HepG2 (cell line): ENCODE measurements around the gene PA2G4. TPM values are rescaled to one million over a fixed set of nuclear protein-coding genes. Genes with fewer than 3 reads are reported as not detected.

ENCODE experiments used
- CBX1 ChIP-seq: IDR thresholded peaks from one replicate; pipeline ENCODE4 v1.6.1; 2016; ENCODE audit warnings: antibody characterized with exemption, low read depth
- ESRRA ChIP-seq: sonication (generic); formaldehyde crosslinking; IDR thresholded peaks from 2 replicates; pipeline ENCODE4 v1.5.1; 2020; ENCODE audit warnings: mild to moderate bottlenecking, low read depth, missing genetic modification reagents
- GLI4 ChIP-seq: sonication (generic); formaldehyde crosslinking; IDR thresholded peaks from 2 replicates; pipeline ENCODE4 v1.5.1; 2020; ENCODE audit warnings: missing genetic modification reagents, mild to moderate bottlenecking, moderate library complexity, borderline replicate concordance
- JDP2 ChIP-seq: sonication (generic); formaldehyde crosslinking; IDR thresholded peaks from 2 replicates; pipeline ENCODE4 v1.8.1; 2022; ENCODE audit warnings: missing genetic modification reagents, borderline replicate concordance
- MAZ ChIP-seq, 2 experiments: sonication (generic) in 1 of 2; formaldehyde crosslinking in 1 of 2; IDR thresholded peaks; 2 replicates each; pipeline versions ENCODE4 v1.5.0 to v1.6.1; 2012 to 2020; ENCODE audit warnings: low read depth in 2 of 2, mild to moderate bottlenecking in 2 of 2, borderline replicate concordance in 1 of 2, improper control_type of control experiment in 1 of 2, low read length in 1 of 2, missing genetic modification reagents in 1 of 2, moderate library complexity in 1 of 2
- MED8 ChIP-seq: sonication (generic); formaldehyde crosslinking; IDR thresholded peaks from 2 replicates; pipeline ENCODE4 v1.8.1; 2023; ENCODE audit warnings: mild to moderate bottlenecking, missing genetic modification reagents; ENCODE audit not compliant: insufficient replicate concordance
- NFIC ChIP-seq: IDR thresholded peaks from 2 replicates; pipeline ENCODE4 v1.6.1; 2012; ENCODE audit warnings: mild to moderate bottlenecking, low read length, inconsistent platforms
- PHF8 ChIP-seq: sonication (generic); formaldehyde crosslinking; IDR thresholded peaks from 2 replicates; pipeline ENCODE4 v1.5.0; 2020; ENCODE audit warnings: missing genetic modification reagents
- RARA ChIP-seq: IDR thresholded peaks from 2 replicates; pipeline ENCODE4 v1.6.1; 2016; ENCODE audit warnings: missing genetic modification reagents, missing compliant biosample characterization
- SP140L ChIP-seq: sonication (generic); formaldehyde crosslinking; IDR thresholded peaks from 2 replicates; pipeline ENCODE4 v1.4.0; 2020; ENCODE audit warnings: missing genetic modification reagents, borderline replicate concordance
- THYN1 ChIP-seq: sonication (generic); formaldehyde crosslinking; IDR thresholded peaks from 2 replicates; pipeline ENCODE4 v1.8.1; 2023; ENCODE audit warnings: low read depth, mild to moderate bottlenecking, moderate library complexity, missing genetic modification reagents, borderline replicate concordance
- TOE1 ChIP-seq: sonication (generic); formaldehyde crosslinking; IDR thresholded peaks from 2 replicates; pipeline ENCODE4 v1.4.0; 2020; ENCODE audit warnings: mild to moderate bottlenecking, missing genetic modification reagents
- XRCC5 ChIP-seq: fragments of 200-400 bp; formaldehyde crosslinking; optimal IDR thresholded peaks from 2 replicates; pipeline ENCODE3; 2017; ENCODE audit warnings: mild to moderate bottlenecking, low read length
- ZNF891 ChIP-seq: sonication (generic); formaldehyde crosslinking; IDR thresholded peaks from 2 replicates; pipeline ENCODE4 v1.5.0; 2020; ENCODE audit warnings: mild to moderate bottlenecking, missing genetic modification reagents
- polyA plus RNA-seq, 8 experiments: library from polyadenylated mRNA; depleted of rRNA in 3 of 8; stranded (reverse) in 7 of 8; unstranded in 1 of 8; fragments of >200 nt; fragmentation: Illumina TruSeq in 4 of 8; extraction: Trizol in 4 of 8; gene quantifications; 2 replicates each; pipeline versions ENCODE4 v1.2.1 to v1.2.3, GENCODE V29; 2011 to 2016; ENCODE audit warnings: low read depth in 4 of 8, missing spikeins in 1 of 8, mixed read lengths in 1 of 8; ENCODE audit not compliant: insufficient read depth in 1 of 8
- total RNA-seq, 5 experiments: library from RNA; depleted of rRNA; stranded (reverse); fragments of >200 nt; fragmentation: Illumina TruSeq; extraction: Trizol; gene quantifications; 2 replicates each; pipeline ENCODE4 v1.2.3, GENCODE V29; 2016; ENCODE audit warnings: low read depth in 1 of 5
- TF ChIP-seq, protein P1 (sequence below): sonication (generic); formaldehyde crosslinking; IDR thresholded peaks from 2 replicates; pipeline ENCODE4; 2020; ENCODE audit warnings: missing genetic modification reagents, mild to moderate bottlenecking, borderline replicate concordance
- TF ChIP-seq, protein P2 (sequence below), 2 experiments: IDR thresholded peaks; 2 replicates each; pipeline ENCODE4 v1.6.1; 2011 to 2012; ENCODE audit warnings: low read length in 2 of 2, borderline replicate concordance in 1 of 2, low read depth in 1 of 2, mild to moderate bottlenecking in 1 of 2, moderate library complexity in 1 of 2
- TF ChIP-seq, protein P3 (sequence below): sonication (generic); formaldehyde crosslinking; IDR thresholded peaks from 2 replicates; pipeline ENCODE4 v1.4.0; 2020; ENCODE audit warnings: missing genetic modification reagents
- TF ChIP-seq, protein P4 (sequence below): sonication (generic); formaldehyde crosslinking; IDR thresholded peaks from 2 replicates; pipeline ENCODE4 v1.8.0; 2022; ENCODE audit warnings: mild to moderate bottlenecking, missing genetic modification reagents, borderline replicate concordance

Gene PA2G4
- total and polyA plus RNA-seq, 2 of the 13 experiments (the other 11 are each of a cell fraction or from before 2014, with no cell fraction given): 147 to 240 TPM

DNA sequence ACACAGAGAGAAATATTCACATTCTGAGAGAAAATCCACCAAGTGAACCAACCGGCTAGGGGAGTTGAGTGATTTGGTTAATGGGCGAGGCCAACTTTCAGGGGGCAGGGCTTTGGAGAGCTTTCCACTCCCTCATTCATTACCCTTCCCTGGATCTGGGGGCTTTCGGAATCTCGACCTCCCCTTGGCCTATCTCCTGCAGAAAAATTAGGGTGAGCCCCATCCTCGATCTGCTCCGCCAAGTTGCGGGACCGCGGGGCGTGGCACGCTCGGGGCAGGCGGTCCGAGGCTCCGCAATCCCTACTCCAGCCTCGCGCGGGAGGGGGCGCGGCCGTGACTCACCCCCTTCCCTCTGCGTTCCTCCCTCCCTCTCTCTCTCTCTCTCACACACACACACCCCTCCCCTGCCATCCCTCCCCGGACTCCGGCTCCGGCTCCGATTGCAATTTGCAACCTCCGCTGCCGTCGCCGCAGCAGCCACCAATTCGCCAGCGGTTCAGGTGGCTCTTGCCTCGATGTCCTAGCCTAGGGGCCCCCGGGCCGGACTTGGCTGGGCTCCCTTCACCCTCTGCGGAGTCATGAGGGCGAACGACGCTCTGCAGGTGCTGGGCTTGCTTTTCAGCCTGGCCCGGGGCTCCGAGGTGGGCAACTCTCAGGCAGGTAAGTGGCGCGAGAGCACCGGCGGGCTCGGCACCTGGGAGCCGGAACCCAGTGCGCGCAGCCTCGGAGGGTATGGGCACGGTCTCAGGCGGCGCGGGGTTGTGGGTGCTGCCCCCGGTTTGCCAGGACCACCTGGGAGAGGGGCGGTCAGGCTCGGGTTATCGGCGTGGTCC is 24.4 kb upstream of the PA2G4 start, which contains the start of gene ERBB3 (continued):
- TF ChIP-seq, protein P1, sequence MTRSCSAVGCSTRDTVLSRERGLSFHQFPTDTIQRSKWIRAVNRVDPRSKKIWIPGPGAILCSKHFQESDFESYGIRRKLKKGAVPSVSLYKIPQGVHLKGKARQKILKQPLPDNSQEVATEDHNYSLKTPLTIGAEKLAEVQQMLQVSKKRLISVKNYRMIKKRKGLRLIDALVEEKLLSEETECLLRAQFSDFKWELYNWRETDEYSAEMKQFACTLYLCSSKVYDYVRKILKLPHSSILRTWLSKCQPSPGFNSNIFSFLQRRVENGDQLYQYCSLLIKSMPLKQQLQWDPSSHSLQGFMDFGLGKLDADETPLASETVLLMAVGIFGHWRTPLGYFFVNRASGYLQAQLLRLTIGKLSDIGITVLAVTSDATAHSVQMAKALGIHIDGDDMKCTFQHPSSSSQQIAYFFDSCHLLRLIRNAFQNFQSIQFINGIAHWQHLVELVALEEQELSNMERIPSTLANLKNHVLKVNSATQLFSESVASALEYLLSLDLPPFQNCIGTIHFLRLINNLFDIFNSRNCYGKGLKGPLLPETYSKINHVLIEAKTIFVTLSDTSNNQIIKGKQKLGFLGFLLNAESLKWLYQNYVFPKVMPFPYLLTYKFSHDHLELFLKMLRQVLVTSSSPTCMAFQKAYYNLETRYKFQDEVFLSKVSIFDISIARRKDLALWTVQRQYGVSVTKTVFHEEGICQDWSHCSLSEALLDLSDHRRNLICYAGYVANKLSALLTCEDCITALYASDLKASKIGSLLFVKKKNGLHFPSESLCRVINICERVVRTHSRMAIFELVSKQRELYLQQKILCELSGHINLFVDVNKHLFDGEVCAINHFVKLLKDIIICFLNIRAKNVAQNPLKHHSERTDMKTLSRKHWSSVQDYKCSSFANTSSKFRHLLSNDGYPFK (CRISPR knock-in tag): 0 out of 2 replicates have a peak, but pooled peaks have one; percentile 43
- TF ChIP-seq, protein P2, sequence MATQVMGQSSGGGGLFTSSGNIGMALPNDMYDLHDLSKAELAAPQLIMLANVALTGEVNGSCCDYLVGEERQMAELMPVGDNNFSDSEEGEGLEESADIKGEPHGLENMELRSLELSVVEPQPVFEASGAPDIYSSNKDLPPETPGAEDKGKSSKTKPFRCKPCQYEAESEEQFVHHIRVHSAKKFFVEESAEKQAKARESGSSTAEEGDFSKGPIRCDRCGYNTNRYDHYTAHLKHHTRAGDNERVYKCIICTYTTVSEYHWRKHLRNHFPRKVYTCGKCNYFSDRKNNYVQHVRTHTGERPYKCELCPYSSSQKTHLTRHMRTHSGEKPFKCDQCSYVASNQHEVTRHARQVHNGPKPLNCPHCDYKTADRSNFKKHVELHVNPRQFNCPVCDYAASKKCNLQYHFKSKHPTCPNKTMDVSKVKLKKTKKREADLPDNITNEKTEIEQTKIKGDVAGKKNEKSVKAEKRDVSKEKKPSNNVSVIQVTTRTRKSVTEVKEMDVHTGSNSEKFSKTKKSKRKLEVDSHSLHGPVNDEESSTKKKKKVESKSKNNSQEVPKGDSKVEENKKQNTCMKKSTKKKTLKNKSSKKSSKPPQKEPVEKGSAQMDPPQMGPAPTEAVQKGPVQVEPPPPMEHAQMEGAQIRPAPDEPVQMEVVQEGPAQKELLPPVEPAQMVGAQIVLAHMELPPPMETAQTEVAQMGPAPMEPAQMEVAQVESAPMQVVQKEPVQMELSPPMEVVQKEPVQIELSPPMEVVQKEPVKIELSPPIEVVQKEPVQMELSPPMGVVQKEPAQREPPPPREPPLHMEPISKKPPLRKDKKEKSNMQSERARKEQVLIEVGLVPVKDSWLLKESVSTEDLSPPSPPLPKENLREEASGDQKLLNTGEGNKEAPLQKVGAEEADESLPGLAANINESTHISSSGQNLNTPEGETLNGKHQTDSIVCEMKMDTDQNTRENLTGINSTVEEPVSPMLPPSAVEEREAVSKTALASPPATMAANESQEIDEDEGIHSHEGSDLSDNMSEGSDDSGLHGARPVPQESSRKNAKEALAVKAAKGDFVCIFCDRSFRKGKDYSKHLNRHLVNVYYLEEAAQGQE (IDR thresholded peaks at IDR 0.05; ENCODE audit: borderline replicate concordance in 1 of 2, low read depth in 1 of 2, low read length in 2 of 2): peak in 1 of 2 experiments; percentile 32; a peak in 1 of 4 replicates
- 0 out of 2 replicates have a peak, but pooled peaks have one; percentile 41 for TF ChIP-seq GLI4 (CRISPR knock-in tag)
- TF ChIP-seq ESRRA: 0 out of 2 replicates have a peak, but pooled peaks have one; percentile 30
- no peak for TF ChIP-seq CBX1
- TF ChIP-seq SP140L (CRISPR knock-in tag): no peak
- no peak for TF ChIP-seq TOE1 (CRISPR knock-in tag)
- TF ChIP-seq MED8: no peak
- peak; percentile 21; the same call in 1 of the 2 replicates for TF ChIP-seq JDP2 (CRISPR knock-in tag)
- TF ChIP-seq THYN1 (CRISPR knock-in tag): 0 out of 2 replicates have a peak, but pooled peaks have one; percentile 64
- TF ChIP-seq, protein P3, sequence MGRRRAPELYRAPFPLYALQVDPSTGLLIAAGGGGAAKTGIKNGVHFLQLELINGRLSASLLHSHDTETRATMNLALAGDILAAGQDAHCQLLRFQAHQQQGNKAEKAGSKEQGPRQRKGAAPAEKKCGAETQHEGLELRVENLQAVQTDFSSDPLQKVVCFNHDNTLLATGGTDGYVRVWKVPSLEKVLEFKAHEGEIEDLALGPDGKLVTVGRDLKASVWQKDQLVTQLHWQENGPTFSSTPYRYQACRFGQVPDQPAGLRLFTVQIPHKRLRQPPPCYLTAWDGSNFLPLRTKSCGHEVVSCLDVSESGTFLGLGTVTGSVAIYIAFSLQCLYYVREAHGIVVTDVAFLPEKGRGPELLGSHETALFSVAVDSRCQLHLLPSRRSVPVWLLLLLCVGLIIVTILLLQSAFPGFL (CRISPR knock-in tag): no peak
- TF ChIP-seq PHF8 (CRISPR knock-in tag): no peak
- TF ChIP-seq ZNF891 (CRISPR knock-in tag): 0 out of 2 replicates have a peak, but pooled peaks have one; percentile 57
- TF ChIP-seq NFIC: no peak; the same call in 1 of the 2 replicates
- peak; percentile 89 for TF ChIP-seq XRCC5
- TF ChIP-seq, protein P4, sequence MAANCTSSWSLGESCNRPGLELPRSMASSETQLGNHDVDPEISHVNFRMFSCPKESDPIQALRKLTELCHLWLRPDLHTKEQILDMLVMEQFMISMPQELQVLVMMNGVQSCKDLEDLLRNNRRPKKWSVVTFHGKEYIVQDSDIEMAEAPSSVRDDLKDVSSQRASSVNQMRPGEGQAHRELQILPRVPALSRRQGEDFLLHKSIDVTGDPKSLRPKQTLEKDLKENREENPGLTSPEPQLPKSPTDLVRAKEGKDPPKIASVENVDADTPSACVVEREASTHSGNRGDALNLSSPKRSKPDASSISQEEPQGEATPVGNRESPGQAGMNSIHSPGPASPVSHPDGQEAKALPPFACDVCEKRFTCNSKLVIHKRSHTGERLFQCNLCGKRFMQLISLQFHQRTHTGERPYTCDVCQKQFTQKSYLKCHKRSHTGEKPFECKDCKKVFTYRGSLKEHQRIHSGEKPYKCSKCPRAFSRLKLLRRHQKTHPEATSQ (CRISPR knock-in tag): peak; percentile 53; the same call in 1 of the 2 replicates
- peak; percentile 97 for TF ChIP-seq MAZ (IDR thresholded peaks at IDR 0.05; ENCODE audit: borderline replicate concordance, low read depth, low read length)
- peak; percentile 97 for TF ChIP-seq MAZ (CRISPR knock-in tag; IDR thresholded peaks at IDR 0.05; ENCODE audit: low read depth)
- TF ChIP-seq RARA (CRISPR knock-in tag): peak; percentile 58
